LNCaP clone FGC (cell line): Measurements from ENCODE around the gene SMS.
A peak's percentile ranks its signal among the peaks of the same experiment; 100 is the strongest.

ENCODE experiments used
- DNase-seq: peaks from one replicate; pipeline ENCODE4 v3.0.0-alpha.2; 2011; ENCODE audit warnings: low read depth
- H3K4me3 ChIP-seq: 2 replicates; pipeline ENCODE4 v1.5.1; 2011; ENCODE audit warnings: mild to moderate bottlenecking, low read depth, low read length, control low read depth
- TF ChIP-seq, protein P1 (sequence below): IDR thresholded peaks from 2 replicates; pipeline ENCODE4 v1.5.1; 2012; ENCODE audit warnings: mild to moderate bottlenecking; ENCODE audit not compliant: control insufficient read depth, insufficient read depth; ENCODE audit errors: extremely low read depth

SMS gene

DNA sequence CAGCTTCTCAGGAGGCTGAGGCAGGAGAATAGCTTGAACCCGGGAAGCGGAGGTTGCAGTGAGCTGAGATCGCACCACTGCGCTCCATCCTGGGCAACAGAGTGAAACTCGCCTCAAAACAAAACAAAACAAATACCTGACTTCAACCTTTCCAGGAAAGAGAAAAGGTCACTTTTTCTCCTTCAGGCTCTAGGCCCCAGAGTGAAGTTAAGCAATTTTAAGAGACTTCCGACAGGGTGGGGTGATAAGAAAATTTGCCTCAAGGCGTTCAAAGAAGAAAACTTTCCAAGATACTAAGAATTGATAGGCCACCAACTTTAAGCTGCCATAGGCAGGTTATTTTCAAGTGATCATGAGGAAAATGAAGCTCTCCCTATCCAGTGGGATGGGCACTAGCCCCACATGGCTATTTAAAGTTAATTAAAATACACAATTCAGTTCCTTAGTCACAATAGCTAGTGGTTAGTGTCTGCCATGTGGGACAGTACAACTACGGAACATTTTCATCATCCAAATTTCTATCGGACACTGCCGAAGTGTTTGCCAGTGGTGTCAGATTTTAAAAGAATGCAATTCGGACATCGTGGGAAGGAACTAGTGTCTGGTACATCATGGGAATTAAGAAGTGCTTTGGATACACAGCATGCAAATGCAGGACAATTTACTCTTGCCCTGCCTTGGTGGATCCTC is 33.0 kb downstream of the SMS start:
- TF ChIP-seq, protein P1, sequence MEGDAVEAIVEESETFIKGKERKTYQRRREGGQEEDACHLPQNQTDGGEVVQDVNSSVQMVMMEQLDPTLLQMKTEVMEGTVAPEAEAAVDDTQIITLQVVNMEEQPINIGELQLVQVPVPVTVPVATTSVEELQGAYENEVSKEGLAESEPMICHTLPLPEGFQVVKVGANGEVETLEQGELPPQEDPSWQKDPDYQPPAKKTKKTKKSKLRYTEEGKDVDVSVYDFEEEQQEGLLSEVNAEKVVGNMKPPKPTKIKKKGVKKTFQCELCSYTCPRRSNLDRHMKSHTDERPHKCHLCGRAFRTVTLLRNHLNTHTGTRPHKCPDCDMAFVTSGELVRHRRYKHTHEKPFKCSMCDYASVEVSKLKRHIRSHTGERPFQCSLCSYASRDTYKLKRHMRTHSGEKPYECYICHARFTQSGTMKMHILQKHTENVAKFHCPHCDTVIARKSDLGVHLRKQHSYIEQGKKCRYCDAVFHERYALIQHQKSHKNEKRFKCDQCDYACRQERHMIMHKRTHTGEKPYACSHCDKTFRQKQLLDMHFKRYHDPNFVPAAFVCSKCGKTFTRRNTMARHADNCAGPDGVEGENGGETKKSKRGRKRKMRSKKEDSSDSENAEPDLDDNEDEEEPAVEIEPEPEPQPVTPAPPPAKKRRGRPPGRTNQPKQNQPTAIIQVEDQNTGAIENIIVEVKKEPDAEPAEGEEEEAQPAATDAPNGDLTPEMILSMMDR, result no peak
- H3K4me3 ChIP-seq, result no peak overlapping the region
- DNase-seq, result no peak

DNA sequence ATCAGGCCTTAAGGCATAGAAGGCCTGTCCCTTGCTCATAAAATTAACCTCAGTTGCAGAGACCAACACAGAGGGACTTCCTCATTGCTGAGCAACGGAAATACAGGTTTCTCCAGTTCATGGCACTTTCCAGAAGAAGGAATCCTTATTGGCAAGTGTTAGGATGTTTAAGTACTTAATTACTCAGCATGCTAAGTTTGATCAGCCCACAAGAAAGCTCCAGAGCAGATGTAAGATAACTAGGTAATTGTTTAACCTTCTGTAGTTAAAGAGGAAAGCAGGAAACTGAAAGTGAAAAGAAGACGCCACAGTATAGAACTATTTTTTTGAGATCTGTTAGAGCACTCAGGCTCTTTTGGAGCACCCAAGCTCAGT is 33.5 kb downstream of the SMS start:
- peak; percentile 96 for DNase-seq
- TF ChIP-seq, protein P1, result no peak

DNA sequence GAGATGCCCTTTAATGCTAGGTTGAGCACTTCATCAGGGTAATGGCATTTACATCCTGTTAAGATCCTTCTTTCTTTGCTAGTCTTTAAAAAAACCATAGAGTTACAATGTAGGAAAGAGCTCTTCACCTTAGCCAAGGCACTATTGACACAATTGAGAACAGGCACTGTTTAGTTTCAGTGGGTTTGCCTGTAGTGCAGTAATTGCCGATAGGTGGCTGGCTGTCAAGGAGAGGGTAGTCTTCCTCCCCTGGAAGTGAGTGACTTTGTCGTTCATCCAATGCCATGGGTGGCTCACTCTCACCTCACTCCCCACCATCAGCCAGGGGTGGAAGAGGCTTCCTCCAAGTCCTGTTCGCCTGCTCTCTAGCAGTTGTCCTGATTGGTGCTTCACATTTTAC is 34.7 kb downstream of the SMS start:
- no peak for DNase-seq
- TF ChIP-seq, protein P1, result no peak
- H3K4me3 ChIP-seq, result peak overlapping the region; percentile 15; the same call in 1 of the 2 replicates

More for the DNA sequence above, 33.5 kb downstream of the SMS start:
- H3K4me3 ChIP-seq, result peak overlapping the region; percentile 27

DNA sequence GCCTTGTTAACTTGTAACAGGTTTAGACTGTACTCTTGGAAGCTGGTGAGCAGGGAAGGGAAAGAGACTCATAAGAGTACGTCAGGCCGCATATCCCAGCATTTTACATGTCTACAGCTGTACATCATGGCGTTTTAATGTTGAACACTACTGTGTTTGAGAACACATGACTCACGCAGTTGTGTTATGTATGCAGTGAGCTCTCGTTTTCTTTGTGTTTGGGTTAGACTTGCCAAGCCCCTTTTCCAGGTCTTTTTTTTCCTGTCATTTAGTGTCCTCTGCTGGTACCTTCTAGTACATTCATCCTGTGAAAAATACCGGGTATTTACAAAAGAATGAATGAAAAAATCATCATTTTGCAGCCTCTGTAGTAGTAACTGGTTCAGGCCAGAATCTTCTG is 35.3 kb downstream of the SMS start:
- no peak overlapping the region for H3K4me3 ChIP-seq
- peak; percentile 64 for DNase-seq
- TF ChIP-seq, protein P1, result peak; percentile 47; the same call in 1 of the 2 replicates

DNA sequence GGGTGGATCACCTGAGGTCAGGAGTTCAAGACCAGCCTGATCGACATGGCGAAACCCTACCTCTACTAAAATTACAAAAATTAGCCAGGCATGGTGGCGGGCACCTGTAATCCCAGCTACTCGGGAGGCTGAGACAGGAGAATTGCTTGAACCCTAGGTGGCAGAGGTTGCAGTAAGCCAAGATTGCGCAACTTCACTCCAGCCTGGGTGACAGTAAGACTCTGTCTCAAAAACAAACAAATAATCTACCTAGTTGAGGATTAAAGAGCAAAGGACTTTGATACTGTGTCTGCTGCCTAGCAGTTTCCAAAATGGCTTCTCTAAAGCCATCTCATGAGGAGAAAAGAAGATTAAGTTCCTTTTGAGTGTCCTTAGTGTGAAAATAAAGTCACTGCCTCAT is 37.8 kb downstream of the SMS start:
- no peak for DNase-seq
- H3K4me3 ChIP-seq, result no peak overlapping the region
- TF ChIP-seq, protein P1, result no peak

DNA sequence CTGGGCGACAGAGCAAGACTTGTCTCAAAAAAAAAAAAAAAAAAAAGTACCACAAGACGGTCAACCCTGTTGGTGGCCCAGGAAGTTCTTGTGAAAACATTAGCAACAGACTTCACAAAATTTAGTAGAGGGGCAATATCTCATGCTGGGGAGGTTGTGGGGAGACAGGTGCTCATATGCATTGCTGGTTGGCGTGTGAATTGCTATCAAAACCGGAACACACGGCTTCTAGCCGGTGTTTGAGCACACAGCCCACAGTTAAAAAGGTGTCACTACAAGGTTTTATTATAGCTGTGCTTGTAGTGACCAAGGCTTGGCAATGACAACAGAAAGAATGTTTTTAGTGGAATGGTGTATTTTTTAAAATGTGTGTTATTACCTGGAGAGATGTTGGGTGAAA is 41.8 kb downstream of the SMS start:
- TF ChIP-seq, protein P1, result no peak
- no peak for DNase-seq
- H3K4me3 ChIP-seq, result no peak overlapping the region

DNA sequence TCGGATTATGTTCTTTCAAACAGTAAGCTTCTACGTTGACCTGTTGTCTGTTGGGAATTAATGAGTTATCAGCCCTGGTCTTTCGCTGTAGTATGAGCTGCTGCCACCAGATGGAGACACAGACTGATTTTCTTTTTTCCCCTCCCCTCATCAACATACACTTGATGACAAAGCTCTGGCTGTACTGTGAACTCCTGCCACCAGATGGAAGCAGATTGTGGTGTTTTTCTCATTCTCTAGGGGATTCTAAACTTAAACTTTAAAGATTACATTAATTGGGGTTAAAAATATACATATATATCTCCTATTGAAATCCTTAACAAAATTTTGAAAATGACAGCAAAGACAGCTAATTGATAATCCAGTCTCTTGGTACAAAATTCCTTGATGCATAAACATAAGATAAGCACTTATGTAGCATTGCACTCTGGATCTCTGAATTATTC is 44.8 kb downstream of the SMS start:
- TF ChIP-seq, protein P1, result peak; percentile 84
- peak; percentile 46 for DNase-seq
- H3K4me3 ChIP-seq, result no peak overlapping the region
